ENCODE results near the gene ACP1.
"Not testable (repeated sequence)": the region's sequence is repeated elsewhere in the genome, so short reads cannot be mapped to it uniquely, and the experiment has no call there.

Gene ACP1

DNA sequence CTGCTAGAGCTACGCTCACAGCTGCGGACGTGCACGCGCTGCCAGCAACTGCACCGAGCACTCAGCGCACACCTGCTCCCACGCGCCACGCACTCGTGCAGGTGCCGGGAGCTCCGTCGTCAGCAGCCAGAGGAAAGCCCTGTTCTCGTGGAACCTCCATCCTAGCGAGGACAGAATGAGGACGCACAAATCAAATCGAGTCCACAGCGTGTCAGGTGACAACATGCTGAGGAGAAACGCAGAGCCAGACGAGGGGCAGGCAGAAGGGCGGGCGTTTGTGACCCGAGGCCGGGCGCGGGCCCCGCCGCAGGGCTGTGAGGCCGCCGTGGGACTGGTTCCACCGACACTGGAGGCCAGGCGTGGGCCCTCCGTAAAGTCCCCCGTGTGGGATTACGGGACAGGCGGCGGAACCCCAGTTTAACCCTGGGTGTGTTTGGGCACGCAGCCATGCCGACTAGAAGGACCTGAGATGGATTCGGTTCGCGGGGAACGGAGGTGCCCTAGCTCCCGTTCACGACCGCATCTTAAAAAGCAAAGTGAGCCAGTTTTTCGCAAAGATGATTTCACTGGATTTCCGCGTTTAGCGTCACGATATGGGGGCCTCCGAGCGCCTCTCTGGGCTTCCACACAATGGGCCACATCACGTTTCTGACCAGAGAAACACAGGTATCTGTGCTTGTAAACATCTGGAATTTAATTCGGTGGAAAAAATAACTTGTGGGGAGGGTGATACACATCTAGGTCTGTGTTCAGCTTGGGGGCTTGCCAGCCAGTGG lies 50.0 kb downstream of the ACP1 start:
- DNase-seq = no peak

DNA sequence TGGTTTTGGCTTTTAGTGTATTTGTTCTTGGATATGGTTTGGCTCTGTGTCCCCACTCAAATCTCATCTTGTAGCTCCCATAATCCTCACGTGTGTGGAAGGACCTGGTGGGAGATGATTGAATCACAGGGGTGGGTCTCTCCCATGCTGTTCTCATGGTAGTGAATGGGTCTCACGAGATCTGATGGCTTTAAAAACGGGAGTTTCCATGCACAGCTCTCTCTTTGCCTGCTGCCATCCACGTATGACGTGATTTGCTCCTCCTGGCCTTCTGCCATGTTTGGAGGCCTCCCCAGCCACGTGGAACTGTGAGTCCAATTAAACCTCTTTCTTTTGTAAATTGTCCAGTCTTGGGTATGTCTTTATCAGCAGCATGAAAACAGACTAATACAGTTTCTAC lies 51.2 kb downstream of the ACP1 start:
- DNase-seq = not testable (repeated sequence)

GRCh38 chr2:316381-316780 lies 51.6 kb downstream of the ACP1 start:
- DNase-seq = no peak

DNA sequence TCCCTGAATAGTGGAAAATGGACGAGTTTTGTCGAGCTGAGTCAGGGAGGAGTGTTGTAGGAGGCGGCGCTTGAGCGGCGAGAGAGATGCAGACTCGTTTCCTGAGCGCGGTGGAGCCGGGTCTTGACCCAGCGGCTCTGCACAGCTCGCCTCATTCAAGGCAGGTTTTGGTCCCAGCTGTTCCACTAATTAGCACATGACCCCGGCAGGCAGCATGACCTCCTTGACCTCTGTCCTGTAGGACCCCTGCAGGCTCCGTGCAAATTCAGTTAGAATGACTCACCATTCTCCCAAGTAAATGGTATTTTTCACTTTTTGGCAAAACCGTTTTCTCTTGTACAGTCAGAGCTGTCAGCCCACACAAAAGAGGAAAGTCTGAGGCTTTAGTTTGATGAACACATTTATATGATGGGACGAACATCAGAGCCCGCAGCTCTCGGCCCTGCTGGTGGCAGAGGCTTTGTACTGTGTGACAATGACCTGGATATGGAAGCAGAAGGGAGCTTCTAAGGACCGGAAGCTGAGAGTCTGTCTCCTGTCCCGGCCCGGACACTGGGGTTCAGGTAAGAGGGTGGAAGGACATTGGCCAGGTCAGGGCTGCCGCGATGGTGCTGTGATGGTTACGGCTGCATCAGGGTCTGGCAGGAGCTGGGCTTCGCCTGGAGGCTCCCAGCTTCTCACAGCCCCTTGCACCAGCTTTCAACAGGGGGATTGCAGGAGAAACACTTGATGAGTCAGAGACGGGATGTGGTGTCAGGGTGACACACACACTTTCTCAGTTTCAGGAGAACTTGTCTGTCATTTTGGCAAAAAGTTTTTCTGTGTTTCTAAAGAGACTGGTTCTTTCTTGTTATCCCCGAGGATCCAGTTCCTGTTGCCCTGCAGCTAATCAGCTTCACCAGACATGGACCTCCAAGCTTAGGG lies 53.0 kb downstream of the ACP1 start:
- no peak for DNase-seq

- no peak for DNase-seq
These were observed 54.4 kb downstream of the ACP1 start for GRCh38 chr2:319059-319600.

- DNase-seq = no peak
These were observed 55.8 kb downstream of the ACP1 start for GRCh38 chr2:320561-320960.

GRCh38 chr2:322326-322725 lies 57.6 kb downstream of the ACP1 start:
- DNase-seq = no peak

DNA sequence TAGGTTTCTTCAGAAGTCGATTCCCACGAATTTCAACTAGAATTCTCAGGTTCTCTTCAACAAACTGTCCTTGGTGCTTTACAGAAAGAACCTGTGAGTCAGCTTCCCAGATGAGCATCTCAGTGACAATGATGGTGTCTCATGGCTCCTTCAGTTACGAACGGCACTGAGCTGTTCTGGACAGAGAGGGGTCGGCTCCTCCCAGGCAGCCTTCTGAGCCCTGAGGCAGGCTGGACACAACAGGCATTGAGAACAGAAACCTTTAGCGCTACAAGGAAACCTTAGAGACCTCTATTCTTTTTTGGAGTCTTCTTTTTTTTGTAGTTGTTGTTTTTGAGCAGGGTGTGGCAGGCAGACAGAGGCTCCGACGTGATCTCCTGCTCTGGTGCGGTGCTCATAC lies 58.3 kb downstream of the ACP1 start:
- no peak for DNase-seq
